ENCODE data around the gene NNAT. TPM values are rescaled to one million over a fixed set of nuclear protein-coding genes. Genes with fewer than 3 reads are reported as not detected.

NNAT gene
- total and polyA plus RNA-seq, 4 donors = 0.98 to 20.6 (median 8.2) TPM

DNA sequence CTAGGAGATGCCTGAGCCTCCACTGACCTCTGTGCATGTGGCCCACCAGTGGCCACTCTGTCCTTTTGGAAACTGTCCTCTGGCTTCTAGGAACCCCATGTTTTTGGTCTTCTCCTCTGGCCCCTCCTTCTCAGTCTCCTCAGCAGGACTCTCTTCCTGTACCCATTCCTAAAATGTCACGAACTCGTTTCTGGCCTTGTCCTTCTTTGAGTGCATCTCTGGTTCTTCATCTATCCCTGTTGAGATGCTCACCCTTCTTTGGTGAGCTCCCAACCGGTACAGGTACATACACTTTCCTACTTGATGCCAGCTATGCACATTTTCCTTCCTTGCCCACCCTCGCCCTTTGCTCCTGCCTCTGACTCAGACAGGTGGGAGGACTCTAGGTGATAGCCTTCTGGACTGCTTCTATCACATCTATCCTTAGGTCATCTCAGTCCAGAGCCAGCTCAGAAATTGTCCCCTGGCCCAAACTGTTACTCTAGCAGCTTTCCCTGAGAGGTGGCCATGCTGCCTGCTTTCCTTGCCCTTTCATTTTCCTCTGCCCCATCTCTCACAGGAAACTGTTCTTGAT lies 14.8 kb upstream of the NNAT start:
- Histone ChIP-seq H3K36me3 (ENCODE audit: control insufficient read depth in 4 of 4, insufficient read depth in 4 of 4, low read length in 4 of 4) (peaks cover 0 to 9% (median 6%) of the 10 kb centered on the region in 4 donors), H3K27me3 (ENCODE audit: control insufficient read depth in 3 of 3, insufficient read depth in 3 of 3, low read length in 2 of 3) (no peaks in the 10 kb centered on the region), H3K9ac (ENCODE audit: insufficient read depth in 1 of 2, low read length in 2 of 2) (no peak overlapping the region), H3K4me1 (ENCODE audit: control insufficient read depth in 5 of 5, insufficient read depth in 5 of 5, low read length in 5 of 5) (no peaks in the 10 kb centered on the region), H3K9me3 (ENCODE audit: control insufficient read depth in 4 of 4, insufficient read depth in 3 of 4, low read length in 3 of 4) (no peaks in the 10 kb centered on the region), H3K4me3 (no peak overlapping the region), H3K27ac (ENCODE audit: low read depth in 1 of 2, low read length in 1 of 2) (no peak overlapping the region)
- TF ChIP-seq, protein P1, sequence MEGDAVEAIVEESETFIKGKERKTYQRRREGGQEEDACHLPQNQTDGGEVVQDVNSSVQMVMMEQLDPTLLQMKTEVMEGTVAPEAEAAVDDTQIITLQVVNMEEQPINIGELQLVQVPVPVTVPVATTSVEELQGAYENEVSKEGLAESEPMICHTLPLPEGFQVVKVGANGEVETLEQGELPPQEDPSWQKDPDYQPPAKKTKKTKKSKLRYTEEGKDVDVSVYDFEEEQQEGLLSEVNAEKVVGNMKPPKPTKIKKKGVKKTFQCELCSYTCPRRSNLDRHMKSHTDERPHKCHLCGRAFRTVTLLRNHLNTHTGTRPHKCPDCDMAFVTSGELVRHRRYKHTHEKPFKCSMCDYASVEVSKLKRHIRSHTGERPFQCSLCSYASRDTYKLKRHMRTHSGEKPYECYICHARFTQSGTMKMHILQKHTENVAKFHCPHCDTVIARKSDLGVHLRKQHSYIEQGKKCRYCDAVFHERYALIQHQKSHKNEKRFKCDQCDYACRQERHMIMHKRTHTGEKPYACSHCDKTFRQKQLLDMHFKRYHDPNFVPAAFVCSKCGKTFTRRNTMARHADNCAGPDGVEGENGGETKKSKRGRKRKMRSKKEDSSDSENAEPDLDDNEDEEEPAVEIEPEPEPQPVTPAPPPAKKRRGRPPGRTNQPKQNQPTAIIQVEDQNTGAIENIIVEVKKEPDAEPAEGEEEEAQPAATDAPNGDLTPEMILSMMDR (IDR thresholded peaks at IDR 0.05; ENCODE audit: control extremely low read depth, extremely low read depth) = no peak
- DNase-seq (no peak), ATAC-seq (ENCODE audit: insufficient read depth, low FRiP score) (no peak)
- WGBS, 2 donors = 80 to 91% methylated on average over 4 of the region's 4 CpGs

DNA sequence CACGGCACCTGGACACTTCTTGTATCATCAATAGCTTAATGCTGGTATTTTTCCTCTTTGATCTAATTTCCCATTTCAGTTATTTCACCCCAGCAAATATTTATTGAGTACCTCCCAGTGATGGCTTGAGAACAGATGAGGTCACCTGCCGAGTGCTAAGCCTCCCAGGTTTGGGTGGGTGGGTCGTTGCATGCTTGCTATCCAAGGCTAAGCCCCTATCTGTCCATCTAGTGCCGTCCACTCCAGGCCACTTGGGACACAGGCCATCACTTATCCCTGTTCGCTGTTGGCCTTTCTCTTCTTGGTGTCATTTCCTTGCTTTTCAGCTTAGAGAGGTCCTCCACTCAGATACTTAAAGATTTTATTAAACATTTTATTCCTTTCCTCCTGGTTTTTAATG lies 10.8 kb upstream of the NNAT start:
- TF ChIP-seq, protein P1 (IDR thresholded peaks at IDR 0.05; ENCODE audit: control extremely low read depth, extremely low read depth) = no peak
- no peak for ATAC-seq (ENCODE audit: insufficient read depth, low FRiP score)
- H3K27ac ChIP-seq (ENCODE audit: low read depth in 1 of 2, low read length in 1 of 2) = no peak overlapping the region
- DNase-seq = no peak
- no peak overlapping the region for H3K4me3 ChIP-seq
- H3K36me3 ChIP-seq (ENCODE audit: control insufficient read depth in 4 of 4, insufficient read depth in 4 of 4, low read length in 4 of 4) = peaks cover 5 to 31% (median 15%) of the 10 kb centered on the region in 4 donors
- 93 to 97% methylated on average over 5 of the region's 5 CpGs for WGBS, 2 donors
- peaks cover 0 to 8% (median 0%) of the 10 kb centered on the region in 5 donors for H3K4me1 ChIP-seq (ENCODE audit: control insufficient read depth in 5 of 5, insufficient read depth in 5 of 5, low read length in 5 of 5)
- no peaks in the 10 kb centered on the region for H3K9me3 ChIP-seq (ENCODE audit: control insufficient read depth in 4 of 4, insufficient read depth in 3 of 4, low read length in 3 of 4)
- no peaks in the 10 kb centered on the region for H3K27me3 ChIP-seq (ENCODE audit: control insufficient read depth in 3 of 3, insufficient read depth in 3 of 3, low read length in 2 of 3)
- H3K9ac ChIP-seq (ENCODE audit: insufficient read depth in 1 of 2, low read length in 2 of 2) = no peak overlapping the region

DNA sequence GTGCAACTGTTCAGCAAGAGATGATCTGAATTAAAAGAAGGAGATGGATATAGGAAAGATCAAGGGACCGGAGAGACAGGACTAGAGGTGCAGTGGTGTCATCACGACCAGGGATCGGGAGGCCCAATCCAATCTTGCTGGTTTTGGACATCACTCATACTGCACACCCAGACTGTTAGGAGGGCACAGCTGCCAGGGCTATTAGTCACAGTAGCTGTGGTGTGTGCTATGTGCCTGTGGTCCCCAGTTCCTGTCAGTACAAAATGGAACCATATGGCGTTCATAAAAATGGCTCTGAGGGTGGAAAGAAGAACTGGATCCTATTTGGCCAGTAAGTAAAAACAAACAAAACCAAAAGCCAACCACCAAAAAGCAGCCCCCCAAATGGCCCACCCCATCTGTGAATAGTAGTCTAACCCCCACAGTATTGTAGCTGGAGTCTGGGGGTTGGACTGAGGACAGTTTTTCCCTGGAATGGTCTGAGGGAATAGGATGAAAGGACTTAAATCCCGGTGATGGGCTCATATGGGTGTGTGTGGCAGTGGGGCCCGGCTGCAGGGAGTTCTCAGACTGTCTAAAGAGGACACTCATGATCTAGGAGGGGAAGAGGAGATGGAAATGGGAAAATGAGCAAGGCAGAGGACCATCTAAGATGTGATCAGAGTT lies 9.3 kb upstream of the NNAT start:
- TF ChIP-seq, protein P1 (IDR thresholded peaks at IDR 0.05; ENCODE audit: control extremely low read depth, extremely low read depth) = no peak
- Histone ChIP-seq H3K27me3 (ENCODE audit: control insufficient read depth in 3 of 3, insufficient read depth in 3 of 3, low read length in 2 of 3) (no peaks in the 10 kb centered on the region), H3K9me3 (ENCODE audit: control insufficient read depth in 4 of 4, insufficient read depth in 3 of 4, low read length in 3 of 4) (no peaks in the 10 kb centered on the region), H3K36me3 (ENCODE audit: control insufficient read depth in 4 of 4, insufficient read depth in 4 of 4, low read length in 4 of 4) (peaks cover 5 to 35% (median 15%) of the 10 kb centered on the region in 4 donors), H3K4me3 (no peak overlapping the region), H3K27ac (ENCODE audit: low read depth in 1 of 2, low read length in 1 of 2) (no peak overlapping the region), H3K4me1 (ENCODE audit: control insufficient read depth in 5 of 5, insufficient read depth in 5 of 5, low read length in 5 of 5) (peaks cover 0 to 8% (median 3%) of the 10 kb centered on the region in 5 donors), H3K9ac (ENCODE audit: insufficient read depth in 1 of 2, low read length in 2 of 2) (no peak overlapping the region)
- 95 to 98% methylated on average over 6 of the region's 6 CpGs for WGBS, 2 donors
- ATAC-seq (ENCODE audit: insufficient read depth, low FRiP score) (no peak), DNase-seq (no peak)

Data from lung (tissue), 12 donors.